Thymus (tissue), 11 donors: ENCODE measurements around the gene PACS2. TPM values are rescaled to one million over a fixed set of nuclear protein-coding genes. Genes with fewer than 3 reads are reported as not detected.

Source experiments
- DNase-seq, 9 donors: peaks; one replicate each; pipeline ENCODE4 v3.0.0-alpha.2; 2013; ENCODE audit warnings: low spot score in 9 of 9, low read depth in 6 of 9, missing footprints in 1 of 9
- H3K27ac ChIP-seq, 2 donors: one replicate each; pipeline ENCODE4 v1.5.1; 2013; ENCODE audit warnings: control low read depth in 1 of 2, low read depth in 1 of 2, low read length in 1 of 2, mild to moderate bottlenecking in 1 of 2, moderate library complexity in 1 of 2
- H3K27me3 ChIP-seq, 2 donors: one replicate each; pipeline ENCODE4 v1.5.1; 2013; ENCODE audit warnings: low read length in 1 of 2; ENCODE audit not compliant: control insufficient read depth in 2 of 2, insufficient read depth in 1 of 2
- H3K36me3 ChIP-seq, 2 donors: one replicate each; pipeline ENCODE4 v1.5.1; 2013; ENCODE audit warnings: low read length in 1 of 2, mild to moderate bottlenecking in 1 of 2, moderate library complexity in 1 of 2; ENCODE audit not compliant: control insufficient read depth in 2 of 2, insufficient read depth in 2 of 2
- H3K4me1 ChIP-seq, 2 donors: one replicate each; pipeline ENCODE4 v1.5.1; 2013; ENCODE audit warnings: low read length in 2 of 2; ENCODE audit not compliant: control insufficient read depth in 2 of 2, insufficient read depth in 2 of 2
- H3K4me3 ChIP-seq, 2 donors: one replicate each; pipeline ENCODE4 v1.5.1; 2013; ENCODE audit warnings: low read length in 2 of 2, control low read depth in 1 of 2, mild to moderate bottlenecking in 1 of 2
- H3K9me3 ChIP-seq, 2 donors: one replicate each; pipeline ENCODE4 v1.5.1; 2013; ENCODE audit warnings: low read length in 1 of 2, mild to moderate bottlenecking in 1 of 2; ENCODE audit not compliant: control insufficient read depth in 2 of 2, insufficient read depth in 1 of 2
- WGBS: extraction: QIAGEN DNeasy Blood & Tissue Kit; methylation state at CpG from one replicate; pipeline ENCODE4 v1.1.7; 2013; 5-methylcytosine and 5-hydroxymethylcytosine counted together
- polyA plus RNA-seq: library from polyadenylated mRNA; stranded (reverse); fragments of 200-250 nt; gene quantifications from one replicate; pipeline ENCODE4 v1.2.3, GENCODE V29; 2013
- total RNA-seq: library from RNA; stranded (reverse); fragments of 120-200 nt; gene quantifications from one replicate; pipeline ENCODE4 v1.2.4, GENCODE V29; 2013
- donor health status: healthy.

Gene PACS2
- total and polyA plus RNA-seq, 2 donors: 20.5 to 64.6 TPM

- Histone ChIP-seq H3K4me3 (no peak overlapping the region), H3K9me3 (peaks cover 0 to 8% of the 10 kb centered on the region in 2 donors), H3K4me1 (peaks cover 0 to 3% of the 10 kb centered on the region in 2 donors), H3K36me3 (peaks cover 0 to 9% of the 10 kb centered on the region in 2 donors), H3K27ac (no peak overlapping the region), H3K27me3 (no peaks in the 10 kb centered on the region)
- no peak for DNase-seq
- WGBS: 85% methylated on average over 26 of the region's 26 CpGs
Measured at GRCh38 chr14:105348169-105348944, 33.8 kb downstream of the PACS2 start.

GRCh38 chr14:105348945-105349699 lies 34.6 kb downstream of the PACS2 start:
- WGBS: 97% methylated on average over 19 of the region's 19 CpGs
- peaks cover 0 to 3% of the 10 kb centered on the region in 2 donors for H3K4me1 ChIP-seq
- DNase-seq: no peak
- H3K36me3 ChIP-seq: peaks cover 0 to 9% of the 10 kb centered on the region in 2 donors
- H3K27me3 ChIP-seq: no peaks in the 10 kb centered on the region
- H3K9me3 ChIP-seq: peaks cover 0 to 8% of the 10 kb centered on the region in 2 donors
- no peak overlapping the region for H3K27ac ChIP-seq
- H3K4me3 ChIP-seq: no peak overlapping the region

- Histone ChIP-seq H3K36me3 (peaks cover 0 to 12% of the 10 kb centered on the region in 2 donors), H3K4me3 (no peak overlapping the region), H3K9me3 (peaks cover 0 to 3% of the 10 kb centered on the region in 2 donors), H3K27me3 (no peaks in the 10 kb centered on the region), H3K4me1 (peaks cover 0 to 3% of the 10 kb centered on the region in 2 donors), H3K27ac (no peak overlapping the region)
- WGBS: 96% methylated on average over 11 of the region's 11 CpGs
- no peak for DNase-seq
Measured at GRCh38 chr14:105349992-105350391, 35.4 kb downstream of the PACS2 start.

GRCh38 chr14:105350450-105351244 lies 36.1 kb downstream of the PACS2 start:
- no peaks in the 10 kb centered on the region for H3K27me3 ChIP-seq
- no peak for DNase-seq
- H3K4me1 ChIP-seq: peaks cover 0 to 3% of the 10 kb centered on the region in 2 donors
- H3K4me3 ChIP-seq: no peak overlapping the region
- 98% methylated on average over 37 of the region's 37 CpGs for WGBS
- H3K27ac ChIP-seq: no peak overlapping the region
- H3K9me3 ChIP-seq: no peaks in the 10 kb centered on the region
- peaks cover 0 to 12% of the 10 kb centered on the region in 2 donors for H3K36me3 ChIP-seq

- 95% methylated on average over 3 of the region's 3 CpGs for WGBS
Measured at GRCh38 chr14:105351410-105351809, 36.9 kb downstream of the PACS2 start.

GRCh38 chr14:105351920-105352851 lies 37.6 kb downstream of the PACS2 start:
- Histone ChIP-seq H3K4me1 (peaks cover 0 to 3% of the 10 kb centered on the region in 2 donors), H3K27me3 (no peaks in the 10 kb centered on the region), H3K9me3 (no peaks in the 10 kb centered on the region), H3K27ac (peak overlapping the region in 1 of 2 donors; percentile 20), H3K36me3 (peaks cover 4 to 12% of the 10 kb centered on the region in 2 donors), H3K4me3 (no peak overlapping the region)
- DNase-seq: peak; percentile 52 to 93 (median 80)
- WGBS: 73% methylated on average over 26 of the region's 26 CpGs

More at GRCh38 chr14:105351410-105351809, 36.9 kb downstream of the PACS2 start:
- H3K4me3 ChIP-seq: no peak overlapping the region
- H3K9me3 ChIP-seq: no peaks in the 10 kb centered on the region
- peaks cover 4 to 12% of the 10 kb centered on the region in 2 donors for H3K36me3 ChIP-seq
- peaks cover 0 to 3% of the 10 kb centered on the region in 2 donors for H3K4me1 ChIP-seq
- no peak overlapping the region for H3K27ac ChIP-seq
- no peak for DNase-seq
- H3K27me3 ChIP-seq: no peaks in the 10 kb centered on the region

GRCh38 chr14:105353136-105353535 lies 38.6 kb downstream of the PACS2 start:
- no peaks in the 10 kb centered on the region for H3K9me3 ChIP-seq
- peaks cover 4 to 12% of the 10 kb centered on the region in 2 donors for H3K36me3 ChIP-seq
- WGBS: 98% methylated on average over 10 of the region's 10 CpGs
- no peak overlapping the region for H3K27ac ChIP-seq
- H3K4me1 ChIP-seq: peaks cover 0 to 3% of the 10 kb centered on the region in 2 donors
- no peak for DNase-seq
- H3K4me3 ChIP-seq: no peak overlapping the region
- no peaks in the 10 kb centered on the region for H3K27me3 ChIP-seq

- H3K27ac ChIP-seq: no peak overlapping the region
- peaks cover 4 to 6% of the 10 kb centered on the region in 2 donors for H3K36me3 ChIP-seq
- no peaks in the 10 kb centered on the region for H3K9me3 ChIP-seq
- no peak overlapping the region for H3K4me3 ChIP-seq
- DNase-seq: no peak
- peaks cover 0 to 3% of the 10 kb centered on the region in 2 donors for H3K4me1 ChIP-seq
- over 99% methylated on average over 20 of the region's 20 CpGs for WGBS
- no peaks in the 10 kb centered on the region for H3K27me3 ChIP-seq
Measured at GRCh38 chr14:105354541-105354940, 40.0 kb downstream of the PACS2 start.
